Activated CD8-positive, alpha-beta memory T cell treated with anti-CD3 and anti-CD28 coated beads, Interleukin-2, amount 50 U/mL, for 1 hour (primary cell): ENCODE results near the gene LBP.
"Not testable (repeated sequence)": the region's sequence is repeated elsewhere in the genome, so short reads cannot be mapped to it uniquely, and the experiment has no call there.

ENCODE experiments used
- DNase-seq: peaks from one replicate; pipeline ENCODE4 v3.0.0-alpha.2; 2020; ENCODE audit errors: extremely low read depth

Gene LBP, protein sequence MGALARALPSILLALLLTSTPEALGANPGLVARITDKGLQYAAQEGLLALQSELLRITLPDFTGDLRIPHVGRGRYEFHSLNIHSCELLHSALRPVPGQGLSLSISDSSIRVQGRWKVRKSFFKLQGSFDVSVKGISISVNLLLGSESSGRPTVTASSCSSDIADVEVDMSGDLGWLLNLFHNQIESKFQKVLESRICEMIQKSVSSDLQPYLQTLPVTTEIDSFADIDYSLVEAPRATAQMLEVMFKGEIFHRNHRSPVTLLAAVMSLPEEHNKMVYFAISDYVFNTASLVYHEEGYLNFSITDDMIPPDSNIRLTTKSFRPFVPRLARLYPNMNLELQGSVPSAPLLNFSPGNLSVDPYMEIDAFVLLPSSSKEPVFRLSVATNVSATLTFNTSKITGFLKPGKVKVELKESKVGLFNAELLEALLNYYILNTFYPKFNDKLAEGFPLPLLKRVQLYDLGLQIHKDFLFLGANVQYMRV

DNA sequence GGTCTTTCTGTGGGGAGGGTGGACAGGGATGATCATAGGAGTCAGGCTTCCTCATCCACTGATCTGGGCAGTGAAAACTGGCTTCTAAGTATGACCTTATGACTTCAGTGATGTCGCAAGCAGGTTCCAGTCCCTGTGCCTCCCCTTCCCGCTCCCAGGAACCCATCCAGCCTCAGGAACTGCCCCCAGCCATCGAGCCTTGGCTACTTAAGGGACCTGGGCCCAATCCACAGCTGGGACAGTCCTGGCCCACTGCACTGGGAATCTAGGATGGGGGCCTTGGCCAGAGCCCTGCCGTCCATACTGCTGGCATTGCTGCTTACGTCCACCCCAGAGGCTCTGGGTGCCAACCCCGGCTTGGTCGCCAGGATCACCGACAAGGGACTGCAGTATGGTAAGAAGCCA, at the start of gene LBP:
Gene LBP, plus strand, starts transcription at position 236 of the 405 bp plus-strand sequence. Its CDS starts 35 bp downstream, at position 271.
- DNase-seq = no peak

DNA sequence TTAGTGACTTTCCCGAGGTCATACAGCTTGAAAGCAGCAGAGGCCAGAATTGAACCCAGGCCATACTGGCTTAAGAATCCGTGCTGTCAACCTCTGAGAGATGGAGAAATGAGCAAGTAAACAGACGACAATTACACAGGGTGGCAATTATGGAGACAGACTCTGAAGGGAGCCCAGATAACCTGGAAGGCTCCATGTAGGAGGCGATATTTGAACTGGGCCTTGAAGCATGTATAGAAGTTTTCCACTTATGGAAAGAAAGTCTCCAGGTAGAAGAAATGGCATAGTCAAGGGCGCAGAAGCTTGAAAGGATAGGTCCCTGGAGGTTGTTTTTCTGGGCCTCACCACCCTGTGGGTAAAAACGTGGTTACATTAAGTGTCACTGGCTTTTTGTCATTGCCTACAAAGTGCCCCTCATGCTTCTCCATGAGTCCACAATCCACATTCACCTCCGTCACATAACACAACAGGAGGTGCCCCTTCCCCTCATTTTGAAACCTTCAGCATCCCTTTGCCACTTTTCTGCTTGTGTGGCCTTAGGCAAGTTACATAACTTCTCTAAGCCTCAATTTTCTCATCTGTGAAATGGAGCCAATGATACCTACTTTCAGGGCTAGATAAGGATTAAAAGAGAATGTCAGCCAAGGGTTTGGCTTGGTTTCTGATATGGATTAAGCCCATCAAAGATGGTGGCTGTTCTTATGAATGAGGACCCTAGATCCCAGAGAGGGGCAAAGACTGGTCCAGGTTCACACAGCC, 48.2 kb upstream of the LBP start:
- no peak for DNase-seq

DNA sequence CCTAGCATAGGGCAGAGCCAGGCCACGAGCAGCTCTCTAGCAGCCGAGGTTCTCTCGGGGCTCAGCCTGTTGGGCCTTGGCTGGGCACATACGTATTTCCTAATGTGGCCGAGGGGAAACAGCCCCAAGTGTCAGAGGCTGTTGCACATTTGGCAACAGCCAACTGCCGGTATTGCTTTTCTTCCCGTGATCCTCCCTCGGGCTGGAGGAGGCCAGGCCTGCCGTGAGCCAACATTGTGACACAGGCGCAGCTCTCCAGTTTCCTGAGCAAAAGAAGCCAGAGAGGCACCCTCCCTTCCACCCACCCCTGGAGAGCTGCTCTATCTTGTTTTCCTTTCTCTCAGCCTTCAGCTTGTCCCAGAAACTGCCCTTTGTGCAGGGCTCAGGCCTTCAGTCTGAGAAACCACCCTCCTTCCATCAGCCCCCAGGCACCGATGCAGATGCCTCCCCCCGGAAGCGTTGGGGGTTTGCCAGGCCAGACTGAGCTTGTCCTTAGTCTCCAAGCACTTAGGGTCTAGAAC, 47.5 kb upstream of the LBP start:
- no peak for DNase-seq

DNA sequence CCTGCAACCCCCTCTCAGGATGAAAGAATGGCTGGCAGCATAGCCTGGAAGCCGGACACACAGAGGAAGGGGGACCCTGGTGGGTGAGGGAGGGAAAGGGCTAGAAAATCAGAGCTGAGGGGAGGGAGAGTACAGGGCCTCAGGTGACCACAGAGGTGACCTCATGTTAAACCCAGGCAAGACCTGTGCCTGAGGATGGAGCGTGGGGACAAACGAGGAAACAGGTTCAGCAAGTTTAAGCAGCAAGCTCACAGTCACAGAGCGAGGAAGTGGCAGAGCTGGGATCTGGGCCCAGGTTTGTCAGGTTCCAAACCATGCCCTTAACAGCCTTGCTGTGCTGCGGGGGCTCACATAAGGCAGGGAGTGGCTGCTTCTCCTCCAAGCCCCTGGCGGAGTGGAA, 46.3 kb upstream of the LBP start:
- no peak for DNase-seq

- DNase-seq = no peak
Measured at GRCh38 chr20:38300438-38300837, 45.8 kb upstream of the LBP start.

DNA sequence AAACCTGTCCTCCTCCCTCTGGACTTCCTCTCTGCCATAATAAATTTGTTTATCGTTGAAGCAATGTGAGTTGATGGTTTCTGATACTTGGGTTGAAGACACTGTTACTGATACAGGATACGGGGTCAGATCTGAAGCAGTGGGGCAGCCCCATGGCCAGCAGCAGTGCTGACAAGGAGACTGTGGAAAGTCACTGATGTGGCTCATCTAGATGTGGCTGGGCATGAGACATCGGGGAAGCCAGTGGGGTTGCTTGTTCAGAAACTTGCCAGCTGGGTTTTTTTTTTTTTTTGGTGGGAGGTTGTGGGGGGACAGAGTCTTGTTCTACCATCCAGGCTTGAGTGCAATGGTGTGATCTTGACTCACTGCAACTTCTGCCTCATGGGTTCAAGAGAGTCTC, 45.0 kb upstream of the LBP start:
- no peak for DNase-seq

- DNase-seq = no peak
Measured at GRCh38 chr20:38302786-38303185, 43.5 kb upstream of the LBP start.

DNA sequence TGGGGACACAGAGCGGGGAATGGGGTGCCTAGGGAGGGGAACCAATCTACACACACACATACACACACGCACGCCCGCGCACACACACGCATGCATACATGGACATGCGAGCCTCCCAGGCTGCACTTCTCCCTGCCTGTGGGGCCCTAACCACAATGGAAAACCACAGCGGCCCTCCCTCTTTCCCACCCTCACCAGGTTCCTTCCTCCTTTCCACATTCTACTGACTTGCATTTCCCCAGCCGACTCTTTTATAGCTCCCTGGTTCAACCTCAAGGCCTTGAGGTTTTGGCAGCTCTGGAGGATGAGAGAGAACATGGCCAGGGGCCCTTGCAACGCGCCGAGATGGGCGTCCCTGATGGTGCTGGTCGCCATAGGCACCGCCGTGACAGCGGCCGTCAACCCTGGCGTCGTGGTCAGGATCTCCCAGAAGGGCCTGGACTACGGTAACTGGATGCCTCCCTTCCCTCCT, 42.3 kb upstream of the LBP start, which contains the start of gene BPI:
Gene BPI, plus strand, starts transcription at position 249 of the 472 bp plus-strand sequence. Its CDS starts 68 bp downstream, at position 317.
- DNase-seq = no peak

- no peak for DNase-seq
Measured at GRCh38 chr20:38304845-38305447, 41.3 kb upstream of the LBP start.

DNA sequence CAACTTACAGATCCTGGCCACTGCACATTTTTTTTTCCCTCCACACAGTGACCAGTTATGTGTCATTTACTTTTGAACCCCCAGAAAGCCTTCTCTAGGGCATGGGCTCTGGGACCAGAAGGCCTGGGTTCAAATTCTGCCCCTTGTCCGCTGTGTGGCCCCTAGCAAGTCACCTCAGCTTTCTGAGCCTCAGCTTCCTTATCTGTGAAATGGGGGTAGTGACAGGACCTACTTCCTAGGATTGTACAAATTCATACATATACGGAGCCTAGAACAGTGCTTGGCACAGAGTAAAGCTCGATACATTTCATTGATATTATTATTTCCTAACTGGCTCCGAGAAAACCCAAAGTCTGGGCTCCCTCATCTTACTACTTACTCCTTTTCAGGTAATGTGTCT, 40.7 kb upstream of the LBP start:
- DNase-seq = no peak

GRCh38 chr20:38306379-38306778, 39.9 kb upstream of the LBP start:
- DNase-seq = no peak

GRCh38 chr20:38307371-38308046, 38.8 kb upstream of the LBP start:
- no peak for DNase-seq

GRCh38 chr20:38308047-38308438, 38.2 kb upstream of the LBP start:
- no peak for DNase-seq

DNA sequence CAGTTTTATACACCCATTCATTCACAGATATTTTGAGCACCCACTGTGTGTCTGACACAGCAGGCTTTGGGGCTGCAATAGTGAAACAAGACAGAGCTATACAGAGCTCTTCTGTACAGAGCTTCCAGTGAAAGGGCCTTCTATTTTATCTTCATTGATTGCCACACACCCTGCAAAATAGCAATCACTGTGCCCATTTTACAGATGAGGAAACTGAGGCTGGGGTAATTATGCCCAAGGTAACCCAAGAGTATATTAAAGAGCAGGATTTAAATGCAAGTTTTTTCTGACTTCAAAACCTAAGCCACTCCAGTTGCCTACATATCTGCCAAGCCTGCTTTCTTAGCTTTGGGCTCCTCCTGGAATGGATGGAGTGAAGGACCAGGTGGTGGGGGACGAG, 37.8 kb upstream of the LBP start:
- DNase-seq = no peak

GRCh38 chr20:38311091-38311490, 35.2 kb upstream of the LBP start:
- no peak for DNase-seq

- no peak for DNase-seq
Measured at GRCh38 chr20:38311491-38311890, 34.8 kb upstream of the LBP start.

DNA sequence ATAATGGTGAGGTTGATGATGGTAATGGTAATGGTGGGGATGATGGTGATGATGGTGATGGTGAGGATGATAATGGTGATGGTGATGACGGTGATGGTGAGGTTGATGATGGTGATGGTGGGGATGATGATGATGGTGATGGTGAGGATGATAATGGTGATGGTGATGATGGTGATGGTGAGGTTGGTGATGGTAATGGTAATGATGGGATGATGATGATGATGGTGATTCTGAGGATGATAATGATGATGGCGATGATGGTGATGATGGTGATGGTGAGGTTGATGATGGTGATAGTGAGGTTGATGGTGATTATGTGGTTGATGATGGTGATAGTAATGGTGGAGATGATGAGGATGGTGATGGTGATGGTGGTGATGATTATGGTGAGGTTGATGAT, 32.6 kb upstream of the LBP start:
- DNase-seq = no peak

GRCh38 chr20:38314350-38314749, 31.9 kb upstream of the LBP start:
- not testable (repeated sequence) for DNase-seq

DNA sequence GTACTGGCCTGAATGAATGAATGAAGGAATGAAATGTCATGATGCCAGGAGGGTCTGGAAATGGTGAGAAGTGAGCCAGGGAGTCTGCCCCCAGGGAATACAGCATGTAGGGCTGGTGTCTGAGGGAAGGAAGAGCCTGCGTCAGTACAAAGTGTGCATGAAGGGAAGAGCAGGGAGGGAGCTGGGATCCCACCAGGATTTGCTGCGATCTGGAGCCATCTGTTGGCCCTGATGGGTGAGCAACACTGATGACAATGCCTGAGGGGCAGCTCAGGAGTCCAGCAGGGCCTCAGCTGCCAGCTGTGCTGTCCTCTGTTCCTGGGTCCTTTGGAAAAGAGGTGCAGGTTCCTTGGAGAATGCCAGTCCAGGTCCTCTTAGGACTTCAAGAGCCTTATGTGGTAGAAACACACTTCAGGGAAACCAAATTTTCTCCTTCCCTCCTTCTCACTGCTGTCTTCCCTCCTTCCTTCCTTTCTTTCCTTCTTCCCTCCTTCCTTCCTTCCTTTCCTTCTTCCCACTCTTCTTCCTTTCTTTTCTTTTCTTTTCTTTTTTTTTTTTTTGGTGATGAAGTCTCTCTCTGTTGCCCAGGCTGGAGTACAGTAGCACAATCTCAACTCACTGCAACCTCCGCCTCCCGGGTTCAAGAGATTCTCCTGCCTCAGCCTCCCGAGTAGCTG, 30.9 kb upstream of the LBP start:
- DNase-seq = no peak

GRCh38 chr20:38316341-38316740, 29.9 kb upstream of the LBP start:
- no peak for DNase-seq

DNA sequence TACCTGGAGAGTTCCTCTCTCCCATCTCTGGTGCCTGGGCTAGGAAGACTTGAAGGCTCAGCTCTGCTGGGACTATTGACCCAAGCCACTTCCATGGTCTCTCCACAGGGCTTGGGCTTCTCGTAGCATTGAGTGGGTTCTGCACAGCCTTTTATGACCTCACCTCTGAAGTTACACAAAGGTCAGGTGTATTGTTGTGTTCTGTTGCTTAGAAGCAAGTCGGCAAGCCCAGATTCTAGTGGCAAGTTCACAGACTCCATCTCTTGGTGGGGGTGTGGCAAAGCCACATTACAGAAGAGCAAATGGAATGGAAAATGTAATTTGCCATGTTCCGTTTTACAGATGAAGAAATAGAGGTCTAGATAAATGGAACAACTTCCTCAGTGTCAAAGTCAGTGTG, 28.9 kb upstream of the LBP start:
- no peak for DNase-seq
